HG02840 (cell line): Measurements from ENCODE around the gene SUMO4.
"Not testable (repeated sequence)": the region's sequence is repeated elsewhere in the genome, so short reads cannot be mapped to it uniquely, and the experiment has no call there.

ENCODE experiments used
- ATAC-seq: cut with Tn5 transposase; IDR thresholded peaks from one replicate; pipeline ENCODE4 v1.9.1; 2021; ENCODE audit warnings: mild to moderate bottlenecking, moderate library complexity, moderate number of reproducible peaks; ENCODE audit not compliant: unreplicated experiment, low FRiP score

The SUMO4 gene

DNA sequence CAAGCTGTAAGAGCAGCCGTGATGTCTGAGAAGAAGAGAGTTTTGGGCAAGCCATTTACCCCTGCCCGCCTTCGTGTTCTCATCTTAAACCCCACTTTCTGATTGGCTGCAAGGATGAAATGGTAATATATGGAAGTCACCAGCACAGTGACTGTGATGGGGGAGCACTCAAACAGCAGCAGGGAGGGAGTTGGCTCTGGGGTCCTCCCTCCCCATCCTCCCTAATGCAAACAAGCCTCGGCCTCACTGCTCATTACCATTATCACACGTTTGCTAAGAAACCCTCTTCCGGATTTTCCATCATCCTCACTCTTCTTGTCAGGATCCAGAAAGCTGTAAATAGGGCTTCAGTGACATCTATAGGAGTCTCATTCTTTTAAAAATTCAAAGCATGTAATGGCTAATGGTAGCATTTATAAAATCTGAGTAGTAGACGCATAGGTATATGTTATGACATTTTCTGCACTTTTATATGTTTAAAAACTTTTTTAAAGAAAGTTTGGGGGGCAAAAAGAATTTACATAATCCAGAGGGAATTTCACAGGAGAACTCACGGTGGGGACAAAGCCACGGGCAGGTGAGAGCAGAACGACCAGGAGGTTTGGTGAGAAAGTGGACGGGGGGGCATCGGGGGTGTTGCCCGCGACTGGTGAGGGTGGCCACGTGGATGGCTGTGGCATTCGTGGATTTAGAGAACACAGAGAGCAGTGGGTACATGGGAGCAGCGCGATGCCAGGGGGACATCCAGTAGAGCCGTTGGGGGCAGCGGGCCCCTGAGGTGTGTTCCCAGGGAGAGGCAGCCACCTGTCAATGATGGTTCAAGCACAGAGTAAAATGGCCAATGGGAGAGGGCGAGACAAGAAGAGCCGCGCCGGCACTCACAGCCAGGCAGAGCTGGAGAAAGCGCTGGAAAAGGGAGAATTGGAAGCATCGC lies 29.6 kb downstream of the SUMO4 start:
- no peak for ATAC-seq

DNA sequence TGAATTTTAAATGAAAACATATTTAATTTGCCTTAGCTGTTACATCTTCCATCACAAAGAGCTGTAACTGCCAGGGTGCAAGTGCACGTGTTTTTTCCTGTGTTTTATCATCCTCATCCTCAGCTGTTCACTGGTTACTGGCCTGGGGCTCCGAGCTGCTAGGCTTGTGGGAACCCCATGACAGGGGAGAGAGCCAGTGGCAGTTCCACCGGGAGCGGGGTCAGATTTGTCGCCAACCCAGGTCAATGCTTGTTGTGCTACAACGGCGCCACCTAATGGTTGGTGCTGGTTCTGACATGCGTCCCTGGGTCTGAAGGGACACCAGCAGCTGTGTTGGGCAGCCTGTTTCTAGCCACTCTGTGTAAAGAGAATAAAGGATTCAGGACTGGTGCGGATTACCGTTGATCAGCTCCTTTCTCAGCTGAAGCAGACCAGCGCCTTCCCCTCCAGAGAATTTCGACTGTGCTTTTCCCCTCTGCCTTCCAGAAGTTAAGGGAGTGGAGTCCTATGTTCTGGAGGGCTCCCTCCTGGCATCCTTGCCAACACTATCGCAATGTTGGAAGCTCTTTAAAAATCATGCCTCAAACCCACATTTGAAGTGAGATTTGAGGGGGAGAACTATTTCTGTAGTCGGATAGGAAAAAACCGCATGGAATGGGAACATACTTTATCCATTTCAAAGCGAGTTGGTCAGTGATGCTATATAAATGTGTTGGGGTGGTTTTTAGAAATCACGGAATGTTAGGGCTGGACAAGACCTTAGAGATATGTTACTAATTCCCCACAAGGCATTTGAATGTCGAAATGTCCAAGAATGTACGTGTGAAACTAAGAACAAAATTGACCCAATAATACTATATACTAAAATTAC lies 32.1 kb downstream of the SUMO4 start:
- ATAC-seq: no peak

DNA sequence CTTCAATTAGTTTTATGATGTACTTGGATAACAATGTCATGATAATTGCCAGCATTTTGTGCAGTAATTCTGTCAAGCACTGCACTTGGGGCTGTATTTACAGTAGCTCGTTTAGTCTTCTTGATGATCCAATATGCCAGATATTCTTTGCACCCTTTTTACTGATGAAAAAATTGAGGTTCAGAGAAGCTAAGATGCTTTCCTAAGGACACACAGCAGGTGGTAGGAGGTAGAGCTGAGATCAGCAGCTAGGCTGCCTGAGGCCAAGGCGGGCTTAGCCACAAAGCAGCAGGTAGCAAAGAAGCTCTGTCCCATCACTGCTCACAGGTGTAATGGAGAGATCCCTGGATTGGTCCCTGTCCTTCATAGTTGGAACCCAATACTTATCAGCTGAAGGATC lies 33.3 kb downstream of the SUMO4 start:
- ATAC-seq: no peak

DNA sequence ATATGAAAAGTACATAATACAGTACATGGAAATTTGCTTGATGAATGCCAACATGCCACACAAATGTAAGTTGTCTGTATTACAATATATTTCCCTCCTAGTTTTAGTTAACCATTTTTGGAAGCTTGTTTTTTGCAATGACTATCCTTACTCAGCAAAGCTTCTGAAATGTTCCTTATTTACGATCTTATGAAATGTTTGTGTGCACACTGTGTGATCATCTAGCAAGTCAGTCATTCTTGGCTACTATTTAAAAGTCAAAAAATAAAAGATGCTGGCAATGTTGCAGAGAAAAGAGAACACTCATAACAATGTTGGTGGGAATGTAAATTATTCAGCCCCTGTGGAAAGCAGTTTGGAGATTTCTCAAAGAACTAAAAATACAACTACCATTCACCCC lies 33.8 kb downstream of the SUMO4 start:
- no peak for ATAC-seq

DNA sequence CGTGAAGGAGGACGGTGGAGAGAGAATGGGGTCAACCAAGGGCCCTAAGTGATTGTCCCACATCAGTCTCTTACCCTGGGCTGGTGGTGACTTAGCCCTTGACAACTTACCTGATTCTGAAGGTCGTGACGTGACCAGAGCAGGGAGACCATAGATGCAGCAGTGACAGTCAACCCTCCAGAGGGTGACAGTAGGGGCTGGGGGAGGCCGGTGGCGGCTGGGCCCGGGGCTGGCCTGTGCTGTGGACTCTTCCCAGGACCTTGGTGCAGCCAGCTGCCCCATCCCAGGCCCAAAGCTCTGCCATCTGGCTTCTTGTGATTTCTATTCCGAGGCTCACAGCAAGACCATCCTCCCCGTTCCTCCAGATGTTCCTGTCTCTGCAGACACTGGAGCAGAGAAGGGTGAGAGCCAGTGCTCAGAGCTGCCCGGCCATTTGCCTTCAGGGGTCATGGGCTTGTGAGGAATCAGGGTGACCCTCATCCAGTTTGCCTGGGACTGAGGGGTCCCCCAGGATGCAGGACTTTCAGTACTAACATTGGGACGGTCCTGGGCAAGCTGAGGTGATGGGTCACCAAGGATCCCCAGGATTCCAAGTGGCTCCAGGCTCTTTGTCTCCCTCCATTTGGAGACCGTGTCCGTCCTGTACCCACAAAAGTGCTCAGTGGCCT lies 36.0 kb downstream of the SUMO4 start:
- ATAC-seq: no peak

DNA sequence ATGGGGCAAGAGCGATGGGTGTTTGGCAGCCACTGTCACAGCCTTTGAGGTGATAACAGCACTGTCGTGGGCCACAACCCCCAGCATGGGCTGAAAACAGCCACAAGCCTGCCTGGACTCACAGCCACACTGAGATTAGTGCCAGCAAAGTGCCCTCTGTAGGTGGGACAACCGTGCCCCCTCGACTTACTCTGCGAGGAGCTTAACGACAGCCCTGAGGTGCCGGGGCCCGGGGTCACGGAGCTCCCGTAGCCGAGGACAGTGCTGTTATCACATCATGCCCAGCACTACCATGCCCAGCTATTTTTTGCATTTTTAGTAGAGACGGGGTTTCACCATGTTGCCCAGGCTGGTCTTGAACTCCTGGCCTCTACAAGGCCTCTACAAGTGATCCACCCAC lies 36.6 kb downstream of the SUMO4 start:
- ATAC-seq: no peak

DNA sequence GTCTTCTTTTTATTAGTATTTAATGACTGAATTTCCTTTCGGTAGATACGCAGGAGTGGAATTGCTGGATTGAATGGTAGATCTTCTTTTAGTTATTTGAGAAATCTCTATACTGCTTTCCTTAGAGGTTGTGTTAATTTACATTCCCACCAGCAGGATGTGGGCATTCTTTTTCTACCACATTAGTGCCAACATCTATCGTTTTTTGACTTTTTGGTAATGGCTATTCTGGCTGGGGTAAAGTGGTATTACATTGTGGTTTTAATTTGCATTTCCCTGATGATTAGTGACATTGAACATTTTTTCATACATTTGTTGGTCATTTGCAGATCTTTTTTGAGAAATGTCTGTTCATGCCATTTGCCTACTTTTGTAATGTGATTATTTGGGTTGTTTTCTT lies 37.1 kb downstream of the SUMO4 start:
- no peak for ATAC-seq

DNA sequence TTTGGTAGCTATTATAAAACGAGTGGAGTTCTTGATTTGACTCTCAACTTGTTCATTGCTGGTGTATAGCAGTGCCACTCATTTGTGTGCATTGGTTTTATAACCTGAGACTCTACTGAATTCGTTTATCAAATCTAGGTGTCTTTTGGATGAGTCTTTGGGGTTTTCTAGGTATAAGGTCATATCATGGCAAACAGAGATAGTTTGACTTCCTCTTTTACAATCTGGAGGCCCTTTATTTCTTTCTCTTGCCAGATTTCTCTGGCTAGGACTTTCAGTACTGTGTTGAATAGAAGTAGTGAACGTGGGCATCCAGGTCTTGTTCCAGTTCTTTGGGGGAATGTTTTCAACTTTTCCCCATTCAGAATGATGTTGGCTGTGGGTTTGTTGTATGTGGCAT lies 38.8 kb downstream of the SUMO4 start:
- no peak for ATAC-seq

DNA sequence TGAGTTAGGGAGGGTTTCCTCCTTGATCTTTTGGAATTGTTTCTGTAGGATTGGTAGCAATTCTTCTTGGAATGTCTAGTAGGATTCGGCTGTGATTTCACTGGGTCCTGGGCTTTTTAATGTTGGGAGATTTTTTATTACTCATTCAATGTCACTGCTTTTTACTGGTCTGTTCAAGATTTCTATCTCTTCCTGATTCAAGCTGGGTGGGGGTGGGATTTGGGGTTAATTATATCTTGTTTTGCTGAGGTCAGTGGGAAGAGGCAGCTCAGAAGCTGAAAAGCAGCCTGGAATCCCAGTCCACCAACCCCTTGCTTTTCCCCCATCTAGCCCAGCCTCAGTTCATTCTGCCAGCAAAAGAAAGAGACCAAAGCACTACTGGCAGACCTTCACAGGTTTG lies 39.6 kb downstream of the SUMO4 start:
- no peak for ATAC-seq

DNA sequence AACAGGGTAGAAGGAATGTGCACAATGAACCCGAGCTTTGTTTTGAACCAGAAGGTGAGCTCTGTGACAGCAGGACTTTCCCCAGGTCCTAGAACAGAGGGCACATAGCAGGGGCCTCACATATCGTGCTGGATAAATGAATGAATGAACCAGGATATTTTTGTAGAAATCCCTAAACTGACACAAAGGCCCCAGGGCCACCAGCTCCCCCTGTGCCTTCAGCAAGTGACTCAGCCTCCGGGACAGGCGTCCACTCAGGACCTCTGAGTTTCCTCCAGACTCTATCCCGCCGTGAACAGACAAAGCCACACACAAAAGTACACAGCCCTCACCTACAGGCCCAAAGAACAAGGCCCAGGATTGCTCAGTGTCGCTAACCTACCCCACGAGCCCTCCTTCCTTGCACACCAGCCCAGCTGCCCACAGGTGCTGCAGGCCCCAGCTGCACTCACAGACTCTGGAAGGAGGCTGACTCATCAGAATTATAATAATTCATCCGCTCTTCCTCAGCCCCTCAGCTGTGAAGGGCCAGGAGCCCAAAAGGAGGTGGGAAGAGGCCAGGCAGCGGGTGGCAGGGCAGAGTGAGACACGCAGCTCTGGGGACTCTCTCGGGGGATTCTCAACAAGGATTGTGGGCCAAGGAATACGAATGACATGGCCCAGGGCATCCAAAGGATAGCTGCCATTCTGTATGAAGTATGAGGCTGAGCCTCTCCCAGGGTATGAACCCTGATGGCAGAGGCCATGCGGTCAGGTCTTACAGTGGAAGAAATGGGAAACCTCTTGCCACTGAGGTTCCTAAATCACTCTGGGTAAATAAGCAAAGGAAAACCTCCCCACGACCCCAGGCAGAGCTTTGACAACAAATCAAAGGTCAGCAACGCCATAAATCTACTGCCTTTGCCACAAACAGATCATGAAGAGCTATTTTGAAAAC lies 40.9 kb downstream of the SUMO4 start:
- no peak for ATAC-seq

DNA sequence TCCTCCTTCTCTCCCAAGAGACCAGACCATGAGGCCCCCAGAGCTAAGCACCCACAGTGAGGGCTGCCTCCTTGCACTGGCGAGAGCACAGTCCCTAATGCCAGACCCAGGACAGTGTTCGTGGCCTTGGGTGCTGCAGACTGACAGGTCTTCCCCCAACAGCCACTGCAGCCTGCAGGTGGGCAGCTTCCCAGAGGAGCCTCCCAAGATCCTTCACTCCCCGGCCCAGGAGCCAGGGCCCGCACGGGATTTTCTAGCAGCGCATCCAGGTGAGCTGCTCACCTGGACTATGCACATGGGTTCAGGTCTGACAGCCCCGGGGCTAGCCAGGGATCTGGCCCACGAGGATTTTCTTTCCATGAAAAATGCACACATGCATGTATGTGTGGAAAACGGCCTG lies 41.7 kb downstream of the SUMO4 start:
- no peak for ATAC-seq

DNA sequence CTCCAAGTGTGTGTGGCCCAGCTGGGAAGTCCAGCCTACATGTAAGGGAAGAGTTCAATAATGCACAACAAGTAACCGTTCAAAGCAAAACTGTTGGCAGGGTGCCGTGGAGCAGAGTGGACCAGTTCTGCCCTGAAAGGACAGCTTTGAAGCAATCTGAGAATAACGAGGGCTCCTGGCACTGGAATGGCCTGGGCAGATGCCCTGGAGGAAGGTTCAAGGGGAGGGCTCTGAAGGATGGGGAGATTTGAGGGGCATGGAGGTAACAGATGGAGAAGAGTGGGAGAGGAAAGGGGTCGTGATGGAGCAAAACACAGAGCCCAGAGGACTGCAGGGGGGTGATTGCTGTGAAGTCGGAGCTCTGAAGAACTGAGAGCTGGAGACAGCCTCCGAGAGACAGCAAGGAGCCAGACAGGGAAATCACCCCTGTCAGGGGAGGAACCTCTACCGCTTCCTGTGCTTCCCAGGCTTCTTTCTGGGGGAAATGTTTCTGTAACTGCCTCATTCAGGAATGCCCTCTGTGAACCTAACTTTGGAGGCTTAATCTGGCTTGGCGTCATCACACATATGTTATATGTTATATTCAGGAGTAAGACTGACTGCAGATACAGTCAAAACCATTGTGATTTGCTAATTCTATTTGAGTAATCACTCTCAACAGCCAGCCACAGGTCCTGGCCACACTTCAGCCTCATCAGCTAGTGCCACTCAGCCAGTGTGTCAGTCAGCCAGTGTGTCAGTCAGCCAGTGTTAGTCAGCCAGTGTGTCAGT lies 43.5 kb downstream of the SUMO4 start:
- ATAC-seq: no peak

DNA sequence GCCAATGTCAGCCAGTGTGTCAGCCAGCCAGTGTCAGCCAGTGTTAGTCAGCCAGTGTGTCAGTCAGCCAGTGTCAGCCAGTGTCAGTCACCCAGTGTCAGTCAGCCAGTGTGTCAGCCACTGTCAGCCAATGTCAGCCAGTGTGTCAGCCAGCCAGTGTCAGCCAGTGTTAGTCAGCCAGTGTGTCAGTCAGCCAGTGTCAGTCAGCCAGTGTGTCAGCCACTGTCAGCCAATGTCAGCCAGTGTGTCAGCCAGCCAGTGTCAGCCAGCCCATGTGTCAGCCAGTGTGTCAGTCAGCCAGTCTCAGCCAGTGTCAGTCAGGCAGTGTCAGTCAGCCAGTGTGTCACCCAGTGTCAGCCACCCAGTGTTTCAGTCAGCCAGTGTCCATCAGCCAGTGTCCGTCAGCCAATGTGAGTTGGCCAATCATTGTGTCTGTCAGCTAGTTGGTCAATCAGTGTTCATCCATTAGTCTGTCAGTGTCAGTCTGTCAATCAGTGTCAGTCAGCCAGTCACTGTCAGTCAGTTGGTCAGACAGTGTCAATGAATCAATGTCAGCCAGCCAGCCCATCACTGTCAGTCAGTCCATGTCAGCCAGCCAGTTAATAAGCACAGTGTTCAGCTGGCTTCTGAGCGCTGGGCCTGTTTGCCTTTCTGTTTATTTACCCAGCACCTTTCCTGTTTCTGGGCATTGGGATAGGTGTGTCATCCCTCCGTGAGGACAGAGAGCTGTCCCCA lies 44.5 kb downstream of the SUMO4 start:
- ATAC-seq: not testable (repeated sequence)

DNA sequence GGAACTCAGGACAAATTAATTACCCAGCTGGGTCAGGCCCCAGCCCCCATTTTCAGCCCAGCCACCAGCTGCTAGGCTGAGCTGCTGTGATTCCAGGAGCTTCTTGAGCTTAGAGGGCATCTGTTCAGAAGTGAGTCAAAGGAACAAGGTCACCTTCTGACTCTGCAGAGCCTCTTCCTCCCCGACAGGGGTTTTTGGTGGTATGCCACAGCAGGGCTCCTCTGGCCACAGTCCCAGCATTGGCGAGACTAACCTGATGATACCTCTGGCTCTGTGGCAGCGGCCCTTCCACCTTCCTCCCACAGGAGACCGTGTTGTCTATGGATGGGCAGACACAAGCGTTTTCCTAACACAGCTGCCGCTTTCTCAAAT lies 45.0 kb downstream of the SUMO4 start:
- no peak for ATAC-seq

DNA sequence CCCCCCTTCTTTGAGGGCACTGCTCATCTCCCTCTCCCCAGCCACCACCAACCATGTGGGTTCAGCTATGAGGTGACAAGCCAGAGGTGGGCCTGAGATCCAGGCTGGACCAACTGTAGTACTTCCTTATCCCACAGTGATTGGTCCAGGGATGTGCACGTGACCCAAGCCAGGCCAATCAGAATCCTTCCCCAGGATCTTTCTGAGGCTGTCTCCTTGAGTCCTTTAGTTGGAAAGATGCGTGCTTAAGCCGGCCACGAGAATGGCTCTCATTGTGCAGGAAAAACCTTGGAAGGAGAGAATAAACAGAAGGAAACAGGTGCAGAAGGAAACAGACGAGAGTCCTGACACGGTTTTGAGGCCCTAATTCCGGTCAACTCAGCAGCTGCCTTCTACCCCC lies 45.5 kb downstream of the SUMO4 start:
- no peak for ATAC-seq

DNA sequence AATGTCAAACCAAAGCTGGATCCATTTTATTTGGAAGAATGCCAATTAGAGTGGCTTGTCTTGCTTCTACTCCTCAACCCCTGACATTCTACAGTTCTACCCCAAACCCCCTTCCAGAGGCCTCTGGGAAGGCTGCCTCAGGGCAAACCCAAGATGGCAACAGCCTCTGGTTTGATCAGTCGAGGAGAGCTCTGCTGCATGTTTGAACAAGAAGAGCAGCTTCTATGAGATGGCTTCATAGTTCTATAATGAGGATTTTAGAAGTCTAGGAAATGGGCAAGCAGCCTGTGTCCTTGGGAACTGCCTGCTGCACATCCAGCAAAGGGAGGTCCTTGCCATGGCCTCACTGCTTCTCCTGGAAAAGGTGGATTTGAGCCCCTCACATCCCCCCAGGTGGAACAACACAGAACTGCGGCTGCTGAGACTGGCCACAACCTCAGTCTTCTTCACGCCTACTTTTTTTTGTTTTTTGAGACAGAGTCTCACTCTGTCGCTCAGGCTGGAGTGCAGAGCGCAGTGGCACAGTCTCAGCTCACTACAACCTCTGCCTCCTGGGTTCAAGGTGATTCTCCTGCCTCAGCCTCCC lies 46.8 kb downstream of the SUMO4 start:
- no peak for ATAC-seq

DNA sequence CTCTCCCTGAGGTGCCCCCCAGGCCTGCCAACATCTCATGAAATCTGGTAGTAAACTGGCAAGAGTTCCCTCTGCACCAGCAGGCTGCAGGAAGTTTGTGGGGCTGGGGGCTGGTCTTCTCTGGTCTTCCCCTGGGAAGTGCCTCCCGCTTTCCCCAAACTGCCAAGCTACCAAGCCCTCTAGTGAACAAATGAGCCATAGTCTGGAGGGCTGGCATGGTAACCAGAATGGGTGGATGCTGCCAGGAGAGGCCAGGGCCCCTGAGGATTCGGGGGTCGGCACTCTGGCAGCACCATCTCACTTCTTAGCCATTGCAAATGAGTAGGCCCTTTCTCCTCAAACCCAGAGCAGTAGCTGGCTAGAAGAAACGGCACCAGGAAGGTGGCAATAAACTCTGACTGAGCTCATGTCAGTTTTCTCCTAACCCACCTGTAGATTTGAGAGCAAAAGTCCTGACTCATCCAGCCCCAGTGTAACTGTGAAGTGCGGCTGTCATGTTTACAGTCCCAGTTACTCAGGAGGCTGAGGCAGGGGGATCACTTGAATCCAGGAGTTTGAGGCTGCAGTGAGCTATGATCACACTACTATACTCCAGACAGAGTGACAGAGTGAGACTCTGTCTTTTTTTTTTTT lies 48.9 kb downstream of the SUMO4 start:
- no peak for ATAC-seq
